GM23338 (cell line): ENCODE results near the gene HDAC9. TPM values are rescaled to one million over a fixed set of nuclear protein-coding genes. Genes with fewer than 3 reads are reported as not detected.

Source experiments
- ATAC-seq: fragments of 200-7000 bp; cut with Tn5 transposase; 3 replicates; pipeline ENCODE4 v1.9.1; 2020
- DNase-seq: peaks from one replicate; pipeline ENCODE4 v3.0.0-alpha.2; 2015; ENCODE audit warnings: low spot score
- H2AFZ ChIP-seq: fragments of 200-600 bp; sonication (generic); 2 replicates; pipeline ENCODE4 v1.8.0; 2016; ENCODE audit warnings: antibody characterized with exemption, mild to moderate bottlenecking, moderate library complexity
- H3F3A ChIP-seq: fragments of 200-600 bp; sonication (generic); replicated peaks from 2 replicates; pipeline ENCODE4 v1.8.0; 2017; ENCODE audit warnings: antibody characterized with exemption, mixed run types, low read depth
- H3K27ac ChIP-seq: fragments of 200-600 bp; sonication (generic); 2 replicates; pipeline ENCODE4 v1.6.1; 2016; ENCODE audit warnings: low read depth
- H3K27me3 ChIP-seq: fragments of 200-600 bp; sonication (generic); 2 replicates; pipeline ENCODE4 v1.8.0; 2016; ENCODE audit warnings: mild to moderate bottlenecking, mixed run types, moderate library complexity; ENCODE audit not compliant: insufficient read depth
- H3K36me3 ChIP-seq: fragments of 200-600 bp; sonication (generic); 2 replicates; pipeline ENCODE4 v1.8.0; 2016; ENCODE audit warnings: mild to moderate bottlenecking; ENCODE audit not compliant: insufficient read depth
- H3K4me1 ChIP-seq: fragments of 200-600 bp; sonication (generic); 2 replicates; pipeline ENCODE4 v1.8.0; 2016; ENCODE audit warnings: mild to moderate bottlenecking, moderate library complexity; ENCODE audit not compliant: insufficient read depth
- H3K4me2 ChIP-seq: fragments of 200-600 bp; sonication (generic); 2 replicates; pipeline ENCODE4 v1.7.1; 2017; ENCODE audit warnings: mixed run types
- H3K4me3 ChIP-seq: fragments of 200-600 bp; sonication (generic); 2 replicates; pipeline ENCODE4 v1.6.1; 2016; ENCODE audit warnings: mixed run types
- H3K79me2 ChIP-seq: fragments of 200-600 bp; sonication (generic); replicated peaks from 2 replicates; pipeline ENCODE4 v1.8.0; 2017; ENCODE audit warnings: mild to moderate bottlenecking; ENCODE audit not compliant: insufficient read depth
- H3K9me2 ChIP-seq: fragments of 200-600 bp; sonication (generic); 2 replicates; pipeline ENCODE4 v1.8.0; 2017; ENCODE audit not compliant: insufficient read depth
- H4K20me1 ChIP-seq: fragments of 200-600 bp; sonication (generic); replicated peaks from 2 replicates; pipeline ENCODE4 v1.8.0; 2017; ENCODE audit warnings: mild to moderate bottlenecking; ENCODE audit not compliant: insufficient read depth
- H3K27ac Mint-ChIP-seq: 2 replicates; pipeline ENCODE4 v1.8.0; 2020; ENCODE audit warnings: inconsistent platforms, mild to moderate bottlenecking, moderate library complexity, mixed read lengths
- H3K27me3 Mint-ChIP-seq: 3 replicates; pipeline ENCODE4 v1.8.0; 2022; ENCODE audit warnings: low read depth, mild to moderate bottlenecking, moderate library complexity, mixed read lengths, inconsistent platforms; ENCODE audit not compliant: insufficient read depth, poor library complexity
- H3K36me3 Mint-ChIP-seq: 3 replicates; pipeline ENCODE4 v1.8.0; 2021; ENCODE audit warnings: low read depth, mild to moderate bottlenecking, inconsistent platforms, moderate library complexity, mixed read lengths
- H3K4me1 Mint-ChIP-seq: 3 replicates; pipeline ENCODE4 v1.8.0; 2020; ENCODE audit warnings: mild to moderate bottlenecking, inconsistent platforms, mixed read lengths
- H3K4me3 Mint-ChIP-seq: 3 replicates; pipeline ENCODE4 v1.8.0; 2021; ENCODE audit warnings: moderate library complexity, mild to moderate bottlenecking, inconsistent platforms, mixed read lengths
- H3K9me3 Mint-ChIP-seq: 3 replicates; pipeline ENCODE4 v1.8.0; 2020; ENCODE audit warnings: moderate library complexity, mild to moderate bottlenecking, inconsistent platforms, mixed read lengths
- CREB1 ChIP-seq: fragments of 250-450 bp; sonication (Bioruptor Pico); IDR thresholded peaks from 2 replicates; pipeline ENCODE4 v1.5.0; 2020; ENCODE audit warnings: low read depth, mild to moderate bottlenecking, moderate library complexity
- CTCF ChIP-seq, 2 experiments: fragments of 200-600 bp in 1 of 2; sonication (generic) in 1 of 2; conservative IDR thresholded peaks; 2 replicates each; pipeline versions ENCODE4 v1.5.1 to v1.6.1; 2016 to 2017; ENCODE audit warnings: antibody characterized with exemption in 2 of 2, low read depth in 2 of 2, mild to moderate bottlenecking in 2 of 2, moderate library complexity in 1 of 2
- ETS1 ChIP-seq: IDR thresholded peaks from 2 replicates; pipeline ENCODE4 v1.6.1; 2016; ENCODE audit warnings: antibody characterized with exemption
- EZH2 ChIP-seq: fragments of 200-600 bp; sonication (generic); IDR thresholded peaks from one replicate; pipeline ENCODE4 v1.8.0; 2017; ENCODE audit warnings: antibody characterized with exemption, mild to moderate bottlenecking, low read depth; ENCODE audit not compliant: unreplicated experiment
- EZH2phosphoT487 ChIP-seq: fragments of 200-600 bp; sonication (generic); IDR thresholded peaks from one replicate; pipeline ENCODE4 v1.8.1; 2018; ENCODE audit warnings: antibody characterized with exemption; ENCODE audit not compliant: unreplicated experiment
- JUNB ChIP-seq: IDR thresholded peaks from one replicate; pipeline ENCODE4 v1.6.1; 2016; ENCODE audit warnings: antibody characterized with exemption; ENCODE audit not compliant: unreplicated experiment
- NANOG ChIP-seq: IDR thresholded peaks from 2 replicates; pipeline ENCODE4 v1.6.1; 2016; ENCODE audit warnings: antibody characterized with exemption, borderline replicate concordance
- POLR2AphosphoS5 ChIP-seq: IDR thresholded peaks from 2 replicates; pipeline ENCODE4 v1.6.1; 2016; ENCODE audit warnings: antibody characterized with exemption, low read depth
- STAT1 ChIP-seq: IDR thresholded peaks from one replicate; pipeline ENCODE4 v1.6.1; 2016; ENCODE audit warnings: antibody characterized with exemption; ENCODE audit not compliant: unreplicated experiment
- ZNF114 ChIP-seq: fragments of 250-450 bp; sonication (Bioruptor Pico); IDR thresholded peaks from 2 replicates; pipeline ENCODE4 v1.5.0; 2020; ENCODE audit warnings: mild to moderate bottlenecking, moderate library complexity
- ZNF331 ChIP-seq: fragments of 250-450 bp; sonication (Bioruptor Pico); IDR thresholded peaks from 2 replicates; pipeline ENCODE4 v1.5.0; 2020; ENCODE audit warnings: low read depth, mild to moderate bottlenecking, moderate library complexity
- polyA plus RNA-seq: library from polyadenylated mRNA; unstranded; fragments of >200 nt; fragmentation: Nextera tagmentation; extraction: Ambion mirVana; gene quantifications from 2 replicates; pipeline ENCODE4 v1.2.1, GENCODE V29; 2016
- total RNA-seq: library from RNA; depleted of rRNA; stranded (reverse); fragments of >200 nt; shearing (Covaris generic); gene quantifications from 2 replicates; pipeline ENCODE4 v1.2.3, GENCODE V29; 2014
- TF ChIP-seq, protein P1 (sequence below): IDR thresholded peaks from one replicate; pipeline ENCODE4 v1.6.1; 2018; ENCODE audit warnings: antibody characterized with exemption; ENCODE audit not compliant: unreplicated experiment
- TF ChIP-seq, protein P2 (sequence below): fragments of 250-450 bp; sonication (Bioruptor Pico); IDR thresholded peaks from 2 replicates; pipeline ENCODE4 v1.5.0; 2020; ENCODE audit warnings: mild to moderate bottlenecking, moderate library complexity

The HDAC9 gene
- total and polyA plus RNA-seq, 2 experiments from 2014 or later = 8.3 to 18.5 TPM

GRCh38 chr7:18846765-18847215 is 351.2 kb downstream of the HDAC9 start:
- Histone ChIP-seq H3K4me2 (no peak overlapping the region), H4K20me1 (no peaks in the 10 kb centered on the region), H3F3A (no peaks in the 10 kb centered on the region), H3K4me1 (0 out of 2 replicates have a peak, but pooled peaks cover 2% of the 10 kb centered on the region), H3K36me3 (no peaks in the 10 kb centered on the region), H3K79me2 (no peaks in the 10 kb centered on the region), H2AFZ (0 out of 2 replicates have a peak overlapping the region, but pooled peaks have one; percentile 12), H3K4me3 (no peak overlapping the region), H3K27ac (no peak overlapping the region), H3K9me2 (no peaks in the 10 kb centered on the region), H3K27me3 (no peaks in the 10 kb centered on the region)
- Mint-ChIP-seq H3K4me1 (peaks cover 10% of the 10 kb centered on the region), H3K9me3 (no peaks in the 10 kb centered on the region), H3K36me3 (no peaks in the 10 kb centered on the region), H3K4me3 (no peak overlapping the region), H3K27ac (no peak overlapping the region), H3K27me3 (no peaks in the 10 kb centered on the region)
- TF ChIP-seq CTCF (conservative IDR thresholded peaks at IDR 0.05; ENCODE audit: low read depth in 2 of 2) (no peak), EZH2phosphoT487 (no peak), EZH2 (no peak), JUNB (no peak), CREB1 (no peak), ZNF114 (CRISPR knock-in tag) (no peak), POLR2AphosphoS5 (no peak), ZNF331 (CRISPR knock-in tag) (no peak), ETS1 (no peak), NANOG (no peak), STAT1 (no peak)
- TF ChIP-seq, protein P1, sequence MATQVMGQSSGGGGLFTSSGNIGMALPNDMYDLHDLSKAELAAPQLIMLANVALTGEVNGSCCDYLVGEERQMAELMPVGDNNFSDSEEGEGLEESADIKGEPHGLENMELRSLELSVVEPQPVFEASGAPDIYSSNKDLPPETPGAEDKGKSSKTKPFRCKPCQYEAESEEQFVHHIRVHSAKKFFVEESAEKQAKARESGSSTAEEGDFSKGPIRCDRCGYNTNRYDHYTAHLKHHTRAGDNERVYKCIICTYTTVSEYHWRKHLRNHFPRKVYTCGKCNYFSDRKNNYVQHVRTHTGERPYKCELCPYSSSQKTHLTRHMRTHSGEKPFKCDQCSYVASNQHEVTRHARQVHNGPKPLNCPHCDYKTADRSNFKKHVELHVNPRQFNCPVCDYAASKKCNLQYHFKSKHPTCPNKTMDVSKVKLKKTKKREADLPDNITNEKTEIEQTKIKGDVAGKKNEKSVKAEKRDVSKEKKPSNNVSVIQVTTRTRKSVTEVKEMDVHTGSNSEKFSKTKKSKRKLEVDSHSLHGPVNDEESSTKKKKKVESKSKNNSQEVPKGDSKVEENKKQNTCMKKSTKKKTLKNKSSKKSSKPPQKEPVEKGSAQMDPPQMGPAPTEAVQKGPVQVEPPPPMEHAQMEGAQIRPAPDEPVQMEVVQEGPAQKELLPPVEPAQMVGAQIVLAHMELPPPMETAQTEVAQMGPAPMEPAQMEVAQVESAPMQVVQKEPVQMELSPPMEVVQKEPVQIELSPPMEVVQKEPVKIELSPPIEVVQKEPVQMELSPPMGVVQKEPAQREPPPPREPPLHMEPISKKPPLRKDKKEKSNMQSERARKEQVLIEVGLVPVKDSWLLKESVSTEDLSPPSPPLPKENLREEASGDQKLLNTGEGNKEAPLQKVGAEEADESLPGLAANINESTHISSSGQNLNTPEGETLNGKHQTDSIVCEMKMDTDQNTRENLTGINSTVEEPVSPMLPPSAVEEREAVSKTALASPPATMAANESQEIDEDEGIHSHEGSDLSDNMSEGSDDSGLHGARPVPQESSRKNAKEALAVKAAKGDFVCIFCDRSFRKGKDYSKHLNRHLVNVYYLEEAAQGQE = no peak
- TF ChIP-seq, protein P2, sequence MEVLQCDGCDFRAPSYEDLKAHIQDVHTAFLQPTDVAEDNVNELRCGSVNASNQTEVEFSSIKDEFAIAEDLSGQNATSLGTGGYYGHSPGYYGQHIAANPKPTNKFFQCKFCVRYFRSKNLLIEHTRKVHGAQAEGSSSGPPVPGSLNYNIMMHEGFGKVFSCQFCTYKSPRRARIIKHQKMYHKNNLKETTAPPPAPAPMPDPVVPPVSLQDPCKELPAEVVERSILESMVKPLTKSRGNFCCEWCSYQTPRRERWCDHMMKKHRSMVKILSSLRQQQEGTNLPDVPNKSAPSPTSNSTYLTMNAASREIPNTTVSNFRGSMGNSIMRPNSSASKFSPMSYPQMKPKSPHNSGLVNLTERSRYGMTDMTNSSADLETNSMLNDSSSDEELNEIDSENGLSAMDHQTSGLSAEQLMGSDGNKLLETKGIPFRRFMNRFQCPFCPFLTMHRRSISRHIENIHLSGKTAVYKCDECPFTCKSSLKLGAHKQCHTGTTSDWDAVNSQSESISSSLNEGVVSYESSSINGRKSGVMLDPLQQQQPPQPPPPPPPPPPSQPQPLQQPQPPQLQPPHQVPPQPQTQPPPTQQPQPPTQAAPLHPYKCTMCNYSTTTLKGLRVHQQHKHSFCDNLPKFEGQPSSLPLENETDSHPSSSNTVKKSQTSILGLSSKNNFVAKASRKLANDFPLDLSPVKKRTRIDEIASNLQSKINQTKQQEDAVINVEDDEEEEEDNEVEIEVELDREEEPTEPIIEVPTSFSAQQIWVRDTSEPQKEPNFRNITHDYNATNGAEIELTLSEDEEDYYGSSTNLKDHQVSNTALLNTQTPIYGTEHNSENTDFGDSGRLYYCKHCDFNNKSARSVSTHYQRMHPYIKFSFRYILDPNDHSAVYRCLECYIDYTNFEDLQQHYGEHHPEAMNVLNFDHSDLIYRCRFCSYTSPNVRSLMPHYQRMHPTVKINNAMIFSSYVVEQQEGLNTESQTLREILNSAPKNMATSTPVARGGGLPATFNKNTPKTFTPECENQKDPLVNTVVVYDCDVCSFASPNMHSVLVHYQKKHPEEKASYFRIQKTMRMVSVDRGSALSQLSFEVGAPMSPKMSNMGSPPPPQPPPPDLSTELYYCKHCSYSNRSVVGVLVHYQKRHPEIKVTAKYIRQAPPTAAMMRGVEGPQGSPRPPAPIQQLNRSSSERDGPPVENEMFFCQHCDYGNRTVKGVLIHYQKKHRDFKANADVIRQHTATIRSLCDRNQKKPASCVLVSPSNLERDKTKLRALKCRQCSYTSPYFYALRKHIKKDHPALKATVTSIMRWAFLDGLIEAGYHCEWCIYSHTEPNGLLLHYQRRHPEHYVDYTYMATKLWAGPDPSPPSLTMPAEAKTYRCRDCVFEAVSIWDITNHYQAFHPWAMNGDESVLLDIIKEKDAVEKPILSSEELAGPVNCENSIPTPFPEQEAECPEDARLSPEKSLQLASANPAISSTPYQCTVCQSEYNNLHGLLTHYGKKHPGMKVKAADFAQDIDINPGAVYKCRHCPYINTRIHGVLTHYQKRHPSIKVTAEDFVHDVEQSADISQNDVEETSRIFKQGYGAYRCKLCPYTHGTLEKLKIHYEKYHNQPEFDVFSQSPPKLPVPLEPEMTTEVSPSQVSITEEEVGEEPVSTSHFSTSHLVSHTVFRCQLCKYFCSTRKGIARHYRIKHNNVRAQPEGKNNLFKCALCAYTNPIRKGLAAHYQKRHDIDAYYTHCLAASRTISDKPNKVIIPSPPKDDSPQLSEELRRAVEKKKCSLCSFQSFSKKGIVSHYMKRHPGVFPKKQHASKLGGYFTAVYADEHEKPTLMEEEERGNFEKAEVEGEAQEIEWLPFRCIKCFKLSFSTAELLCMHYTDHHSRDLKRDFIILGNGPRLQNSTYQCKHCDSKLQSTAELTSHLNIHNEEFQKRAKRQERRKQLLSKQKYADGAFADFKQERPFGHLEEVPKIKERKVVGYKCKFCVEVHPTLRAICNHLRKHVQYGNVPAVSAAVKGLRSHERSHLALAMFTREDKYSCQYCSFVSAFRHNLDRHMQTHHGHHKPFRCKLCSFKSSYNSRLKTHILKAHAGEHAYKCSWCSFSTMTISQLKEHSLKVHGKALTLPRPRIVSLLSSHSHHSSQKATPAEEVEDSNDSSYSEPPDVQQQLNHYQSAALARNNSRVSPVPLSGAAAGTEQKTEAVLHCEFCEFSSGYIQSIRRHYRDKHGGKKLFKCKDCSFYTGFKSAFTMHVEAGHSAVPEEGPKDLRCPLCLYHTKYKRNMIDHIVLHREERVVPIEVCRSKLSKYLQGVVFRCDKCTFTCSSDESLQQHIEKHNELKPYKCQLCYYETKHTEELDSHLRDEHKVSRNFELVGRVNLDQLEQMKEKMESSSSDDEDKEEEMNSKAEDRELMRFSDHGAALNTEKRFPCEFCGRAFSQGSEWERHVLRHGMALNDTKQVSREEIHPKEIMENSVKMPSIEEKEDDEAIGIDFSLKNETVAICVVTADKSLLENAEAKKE (CRISPR knock-in tag) = no peak
- ATAC-seq (no peak), DNase-seq (no peak)
